Measurements from ENCODE around the gene LY6G6C.

The LY6G6C gene

GRCh38 chr6:31676904-31677303 lies 44.6 kb downstream of the LY6G6C start:
- no peak for DNase-seq

DNA sequence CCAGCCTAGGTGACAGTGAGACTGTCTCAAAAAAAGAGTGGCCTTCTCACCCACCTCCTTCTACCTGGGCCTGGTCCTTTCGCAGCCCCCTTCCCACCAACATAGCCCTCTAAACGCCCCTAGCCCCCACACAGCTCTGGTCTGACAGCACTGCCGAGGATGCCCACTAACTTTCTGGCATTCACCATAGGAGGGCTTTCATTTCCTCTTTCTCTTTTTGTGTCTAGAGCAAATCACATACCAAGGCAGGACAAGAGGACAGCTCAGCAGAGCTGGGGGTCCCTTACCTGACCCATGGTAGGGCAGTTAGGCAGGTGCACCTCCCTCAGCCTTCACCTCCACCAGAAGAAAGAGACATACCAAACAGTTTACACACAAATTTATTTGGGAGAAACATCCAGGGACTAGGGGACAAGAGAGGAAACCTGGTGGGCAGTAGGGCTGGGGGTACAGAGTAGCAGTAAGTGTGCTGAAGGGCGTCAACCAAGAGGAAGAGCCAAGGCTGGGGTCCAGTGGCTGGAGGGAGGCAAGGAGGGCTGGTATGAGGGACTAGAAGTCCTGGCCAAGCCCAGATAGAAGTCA lies 45.1 kb downstream of the LY6G6C start:
- no peak for DNase-seq

- DNase-seq = no peak
Measured at GRCh38 chr6:31669676-31670075, 51.9 kb downstream of the LY6G6C start, which contains the start of gene LY6G5B. Gene LY6G5B (plus strand): TSS chr6:31669976. CDS start chr6:31670951, 975 bp downstream.

Measured in SHP77 treated with DMSO at 0.1 percent for 48 hours (cell line).